Fibroblast of mammary gland (primary cell): ENCODE results near the gene FOXN1.

Source experiments
- DNase-seq: peaks from one replicate; pipeline ENCODE4 v3.0.0-alpha.2; 2010; ENCODE audit warnings: low read depth
- H3K4me3 ChIP-seq: 2 replicates; pipeline ENCODE4 v1.5.1; 2011; ENCODE audit warnings: low read depth, mild to moderate bottlenecking, low read length, moderate library complexity; ENCODE audit not compliant: control insufficient read depth
- TF ChIP-seq, protein P1 (sequence below): conservative IDR thresholded peaks from 2 replicates; pipeline ENCODE4 v1.5.1; 2011; ENCODE audit warnings: low read depth, low read length, inconsistent platforms; ENCODE audit not compliant: control insufficient read depth, insufficient read depth

FOXN1 gene

DNA sequence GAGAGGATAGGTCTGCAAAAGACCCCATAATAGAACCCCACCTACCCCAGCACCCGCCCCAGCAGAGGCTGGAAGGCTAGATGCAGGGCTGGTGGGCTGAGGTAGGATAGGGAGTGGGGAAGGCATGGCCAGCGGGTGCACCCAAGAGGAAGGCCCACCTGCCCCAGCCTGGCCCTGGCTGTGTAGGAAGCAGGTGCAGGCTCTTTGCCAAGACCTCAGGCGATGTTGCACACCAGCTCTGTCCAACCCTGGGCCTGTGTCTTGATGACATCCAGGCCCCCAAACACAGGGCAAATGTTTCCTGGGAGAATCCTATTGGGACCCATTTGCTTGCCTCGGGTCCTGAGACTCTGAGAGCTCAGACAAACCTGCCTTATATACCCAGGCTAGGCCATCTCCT is 34.1 kb downstream of the FOXN1 start:
- TF ChIP-seq, protein P1, sequence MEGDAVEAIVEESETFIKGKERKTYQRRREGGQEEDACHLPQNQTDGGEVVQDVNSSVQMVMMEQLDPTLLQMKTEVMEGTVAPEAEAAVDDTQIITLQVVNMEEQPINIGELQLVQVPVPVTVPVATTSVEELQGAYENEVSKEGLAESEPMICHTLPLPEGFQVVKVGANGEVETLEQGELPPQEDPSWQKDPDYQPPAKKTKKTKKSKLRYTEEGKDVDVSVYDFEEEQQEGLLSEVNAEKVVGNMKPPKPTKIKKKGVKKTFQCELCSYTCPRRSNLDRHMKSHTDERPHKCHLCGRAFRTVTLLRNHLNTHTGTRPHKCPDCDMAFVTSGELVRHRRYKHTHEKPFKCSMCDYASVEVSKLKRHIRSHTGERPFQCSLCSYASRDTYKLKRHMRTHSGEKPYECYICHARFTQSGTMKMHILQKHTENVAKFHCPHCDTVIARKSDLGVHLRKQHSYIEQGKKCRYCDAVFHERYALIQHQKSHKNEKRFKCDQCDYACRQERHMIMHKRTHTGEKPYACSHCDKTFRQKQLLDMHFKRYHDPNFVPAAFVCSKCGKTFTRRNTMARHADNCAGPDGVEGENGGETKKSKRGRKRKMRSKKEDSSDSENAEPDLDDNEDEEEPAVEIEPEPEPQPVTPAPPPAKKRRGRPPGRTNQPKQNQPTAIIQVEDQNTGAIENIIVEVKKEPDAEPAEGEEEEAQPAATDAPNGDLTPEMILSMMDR: no peak
- no peak overlapping the region for H3K4me3 ChIP-seq
- no peak for DNase-seq

- TF ChIP-seq, protein P1: no peak
- DNase-seq: no peak
- no peak overlapping the region for H3K4me3 ChIP-seq
Observed at GRCh38 chr17:28541439-28541838, 35.3 kb downstream of the FOXN1 start.

DNA sequence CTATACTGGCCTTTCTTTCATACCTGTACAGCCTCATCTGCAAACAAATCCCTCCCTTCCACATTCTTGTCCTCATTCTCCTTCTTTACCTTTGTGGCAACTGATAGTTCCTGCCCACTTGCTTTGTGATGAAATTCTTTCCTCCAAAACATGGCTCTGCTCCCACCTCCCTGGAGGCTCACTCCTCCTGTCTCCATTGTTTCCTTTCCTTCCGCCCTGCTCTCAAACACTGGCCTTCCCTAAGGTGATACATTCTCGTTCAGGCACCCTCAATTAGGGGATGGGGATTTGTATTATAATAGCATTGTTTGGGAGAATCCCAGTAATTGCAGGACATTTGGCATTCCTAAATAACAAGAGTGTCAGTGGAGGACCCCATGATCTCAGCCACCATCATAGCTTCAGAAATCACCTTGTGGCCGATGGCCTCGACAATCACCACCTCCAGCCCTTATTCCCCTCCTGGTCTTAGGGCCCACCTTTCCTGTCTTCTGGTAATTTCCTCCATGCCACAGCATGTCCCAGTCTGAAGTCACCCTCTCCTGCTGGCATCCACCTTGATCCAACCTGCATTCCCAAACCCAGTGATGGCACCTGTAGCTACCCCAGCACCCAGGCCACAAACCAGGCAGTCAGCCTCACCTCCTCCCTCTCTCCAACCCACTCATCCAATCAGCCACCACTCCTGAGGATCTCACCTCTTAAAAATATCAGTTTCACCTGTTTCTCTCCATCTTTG is 38.4 kb downstream of the FOXN1 start:
- TF ChIP-seq, protein P1: no peak
- DNase-seq: no peak
- no peak overlapping the region for H3K4me3 ChIP-seq

- no peak for DNase-seq
- TF ChIP-seq, protein P1: no peak
- no peak overlapping the region for H3K4me3 ChIP-seq
Observed at GRCh38 chr17:28545141-28545503, 39.0 kb downstream of the FOXN1 start.

- DNase-seq: no peak
- no peak overlapping the region for H3K4me3 ChIP-seq
- TF ChIP-seq, protein P1: no peak
Observed at GRCh38 chr17:28545787-28546415, 39.8 kb downstream of the FOXN1 start.

DNA sequence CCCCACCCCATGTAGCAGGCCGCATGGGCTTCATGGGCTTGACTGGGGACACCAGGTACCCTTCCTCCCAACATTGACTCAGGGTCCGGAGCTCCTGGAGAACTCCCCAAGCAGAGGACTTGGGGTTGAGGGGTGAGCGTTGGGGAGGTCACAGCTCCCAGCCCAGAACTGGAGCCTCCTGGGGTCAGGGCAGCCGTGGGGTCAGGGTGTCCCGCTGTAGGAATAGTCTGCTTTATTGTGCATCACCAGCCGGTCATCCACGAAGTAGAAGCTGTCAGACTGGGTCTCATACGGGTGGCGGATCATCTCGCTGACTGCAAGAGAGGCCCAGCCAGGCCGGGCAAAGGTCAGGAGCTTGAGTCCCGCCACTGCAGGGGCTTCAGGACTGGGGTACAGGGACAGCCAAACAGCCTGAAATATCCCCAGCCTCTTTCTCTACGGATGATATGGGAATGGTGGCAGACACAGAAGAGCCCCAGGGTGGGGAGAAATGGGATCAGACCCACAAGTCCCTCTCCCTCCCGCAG is 41.0 kb downstream of the FOXN1 start:
- TF ChIP-seq, protein P1: no peak
- no peak for DNase-seq
- no peak overlapping the region for H3K4me3 ChIP-seq
